WI38 (cell line): Measurements from ENCODE around the gene MYZAP.

Experiments
- H3K4me3 ChIP-seq: 2 replicates; pipeline ENCODE4 v1.5.1; 2011; ENCODE audit warnings: low read depth, mild to moderate bottlenecking, control low read depth, low read length
- CTCF ChIP-seq: IDR thresholded peaks from 2 replicates; pipeline ENCODE4 v1.5.1; 2012; ENCODE audit warnings: low read depth, mild to moderate bottlenecking, control low read depth, low read length

The MYZAP gene

DNA sequence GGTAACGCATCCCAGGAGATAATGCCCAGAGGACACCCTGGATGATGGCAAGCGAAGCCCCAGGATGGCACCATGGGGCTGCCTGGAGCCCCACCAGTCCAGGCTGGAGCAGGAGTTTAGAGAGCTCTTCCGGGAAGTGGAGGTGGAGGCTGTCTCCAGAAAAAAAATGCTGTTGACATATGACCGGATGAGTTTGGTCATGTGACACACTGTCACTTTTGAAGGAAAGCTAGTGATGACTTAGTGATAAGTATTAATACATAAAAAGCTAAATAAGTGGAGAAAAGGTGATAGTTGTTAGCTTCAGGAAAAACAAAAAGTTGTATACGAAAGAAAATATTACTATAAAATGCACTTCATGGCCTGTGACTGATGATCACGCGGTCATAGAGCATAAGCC, 20.0 kb upstream of the MYZAP start:
- no peak for TF ChIP-seq CTCF
- no peak overlapping the region for H3K4me3 ChIP-seq

GRCh38 chr15:57572468-57572867, 19.2 kb upstream of the MYZAP start:
- TF ChIP-seq CTCF: no peak
- no peak overlapping the region for H3K4me3 ChIP-seq

GRCh38 chr15:57573151-57573550, 18.6 kb upstream of the MYZAP start:
- H3K4me3 ChIP-seq: no peak overlapping the region
- no peak for TF ChIP-seq CTCF

- H3K4me3 ChIP-seq: no peak overlapping the region
- TF ChIP-seq CTCF: no peak
Measured at GRCh38 chr15:57575363-57575762, 16.3 kb upstream of the MYZAP start.

DNA sequence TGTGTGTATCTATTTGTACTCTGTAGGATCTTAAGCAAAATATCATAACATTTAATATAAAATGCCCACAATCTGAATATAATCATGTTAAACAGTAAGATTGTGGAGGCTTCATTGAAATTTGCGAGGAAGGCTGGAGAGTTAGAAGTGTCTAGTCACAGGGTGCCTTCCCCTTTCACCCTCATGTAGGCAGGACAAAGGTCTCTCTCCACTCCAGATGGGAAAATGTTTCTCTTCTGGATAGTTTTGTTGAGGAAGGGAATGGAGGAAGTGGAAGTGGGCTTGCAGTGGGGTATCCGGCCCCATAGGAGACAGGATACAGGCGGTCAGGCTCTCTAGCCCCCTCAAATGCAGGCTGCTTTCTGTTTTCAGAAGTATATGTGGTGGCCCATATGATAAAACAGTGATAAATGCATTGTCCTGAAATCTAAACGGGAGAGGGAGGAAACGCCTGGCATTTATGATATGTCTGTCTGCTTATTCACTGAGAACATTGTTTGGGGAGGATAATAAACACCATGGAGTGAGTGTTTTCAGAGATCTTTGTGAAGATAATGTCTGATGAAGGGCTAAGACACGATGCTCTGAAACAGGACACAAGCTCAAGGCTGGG, 13.3 kb upstream of the MYZAP start:
- TF ChIP-seq CTCF: no peak
- H3K4me3 ChIP-seq: no peak overlapping the region

GRCh38 chr15:57580428-57580827, 11.3 kb upstream of the MYZAP start:
- H3K4me3 ChIP-seq: no peak overlapping the region
- no peak for TF ChIP-seq CTCF

DNA sequence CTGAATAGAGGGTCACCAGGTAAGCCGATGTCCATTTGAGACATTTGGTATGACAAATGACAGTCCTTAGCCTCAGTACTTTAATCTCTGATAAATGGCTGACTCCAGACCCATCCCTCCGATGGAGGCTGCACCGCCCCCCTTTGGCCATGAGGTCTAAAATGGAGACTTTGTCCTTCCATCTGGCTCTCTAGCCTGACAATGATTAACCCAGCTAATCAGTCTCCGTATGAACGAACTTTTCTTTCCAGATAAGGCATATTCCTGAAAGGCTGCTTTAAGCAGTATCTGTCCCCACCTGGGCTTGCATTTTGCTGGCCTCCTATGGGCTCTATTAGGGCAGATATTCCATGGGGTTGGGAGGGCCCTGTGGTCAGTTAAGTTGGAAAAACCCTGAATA, 10.8 kb upstream of the MYZAP start:
- no peak for TF ChIP-seq CTCF
- no peak overlapping the region for H3K4me3 ChIP-seq
